Breast epithelium (tissue), 3 donors: ENCODE results near the gene USO1.

ENCODE experiments used
- CTCF ChIP-seq, 3 donors: fragments of 450-650 bp; IDR thresholded peaks; one replicate each; pipeline ENCODE4 v1.5.1; 2016 to 2017; ENCODE audit warnings: antibody characterized with exemption in 3 of 3, mild to moderate bottlenecking in 3 of 3, moderate library complexity in 3 of 3
- POLR2A ChIP-seq: fragments of 450-650 bp; IDR thresholded peaks from one replicate; pipeline ENCODE4 v1.6.1; 2016; ENCODE audit warnings: antibody characterized with exemption, mild to moderate bottlenecking, moderate library complexity

GRCh38 chr4:75777589-75777988, 53.2 kb downstream of the USO1 start:
- no peak for TF ChIP-seq POLR2A
- TF ChIP-seq CTCF (IDR thresholded peaks at IDR 0.05), result no peak
